CD4-positive, alpha-beta T cell (primary cell): ENCODE measurements around the gene ALS2CL. TPM values are rescaled to one million over a fixed set of nuclear protein-coding genes. Genes with fewer than 3 reads are reported as not detected.

Experiments used
- ATAC-seq: fragments of 200-7000 bp; cut with Tn5 transposase; one replicate; pipeline ENCODE4 v1.10.0; 2022; ENCODE audit warnings: mild to moderate bottlenecking; ENCODE audit not compliant: poor library complexity
- CTCF ChIA-PET: fragments of 350-600 bp; sonication (Branson Sonifier 250); formaldehyde crosslinking; loops from one replicate; lab custom pipeline; 2021; ENCODE audit warnings: antibody characterized with exemption, inconsistent platforms; lab: Charles Lee
- POLR2A ChIA-PET: fragments of 350-600 bp; sonication (Branson Sonifier 250); formaldehyde crosslinking; loops from one replicate; lab custom pipeline; 2021; ENCODE audit warnings: antibody characterized with exemption, inconsistent platforms; lab: Charles Lee
- DNase-seq, 14 experiments: peaks; one replicate each; pipeline ENCODE4 v3.0.0-alpha.2; 2013 to 2020; ENCODE audit warnings: mixed read lengths in 2 of 14
- H3K27ac ChIP-seq, 2 donors: one replicate each; pipeline versions ENCODE4 v1.5.1 to v1.7.0; 2013; ENCODE audit warnings: low read length in 2 of 2, low read depth in 1 of 2, mild to moderate bottlenecking in 1 of 2
- H3K27me3 ChIP-seq, 2 experiments: 1 replicate in 1 of 2; 2 replicates in 1 of 2; pipeline versions ENCODE4 v1.6.1 to v1.7.0; 2013; ENCODE audit warnings: low read length in 2 of 2, control low read depth in 1 of 2, mild to moderate bottlenecking in 1 of 2, moderate library complexity in 1 of 2; ENCODE audit not compliant: insufficient read depth in 2 of 2, control insufficient read depth in 1 of 2
- H3K36me3 ChIP-seq: one replicate; pipeline ENCODE4 v1.6.1; 2013; ENCODE audit warnings: low read length, control low read depth; ENCODE audit not compliant: insufficient read depth
- H3K4me1 ChIP-seq: one replicate; pipeline ENCODE4 v1.6.1; 2013; ENCODE audit warnings: low read length, control low read depth; ENCODE audit not compliant: insufficient read depth
- H3K4me3 ChIP-seq: one replicate; pipeline ENCODE4 v1.5.1; 2013; ENCODE audit warnings: mild to moderate bottlenecking, low read length, moderate library complexity
- H3K9me3 ChIP-seq, 2 experiments: 1 replicate in 1 of 2; 2 replicates in 1 of 2; pipeline versions ENCODE4 v1.6.1 to v1.7.0; 2013; ENCODE audit warnings: low read length in 2 of 2, mild to moderate bottlenecking in 2 of 2, control low read depth in 1 of 2, moderate library complexity in 1 of 2; ENCODE audit not compliant: control insufficient read depth in 1 of 2, insufficient read depth in 1 of 2
- H3K27ac Mint-ChIP-seq: one replicate; pipeline ENCODE4 v1.8.0; 2020; ENCODE audit warnings: mixed read lengths
- H3K27me3 Mint-ChIP-seq: one replicate; pipeline ENCODE4 v1.8.0; 2021; ENCODE audit warnings: mixed read lengths
- H3K36me3 Mint-ChIP-seq: one replicate; pipeline ENCODE4 v1.8.0; 2021; ENCODE audit warnings: low read depth, mixed read lengths
- H3K4me1 Mint-ChIP-seq: one replicate; pipeline ENCODE4 v1.8.0; 2021; ENCODE audit warnings: low read depth, mixed read lengths
- H3K4me3 Mint-ChIP-seq: one replicate; pipeline ENCODE4 v1.8.0; 2020; ENCODE audit warnings: mild to moderate bottlenecking, mixed read lengths
- H3K9me3 Mint-ChIP-seq: one replicate; pipeline ENCODE4 v1.8.0; 2020; ENCODE audit warnings: mixed read lengths
- intact Hi-C, 2 experiments: fragments of 100-400 bp; cut with DNase I in 1 of 2; cut with micrococcal nuclease in 1 of 2; formaldehyde crosslinking; loops; one replicate each; pipeline versions ENCODE4 v1.15.1 to v1.9.0; 2023 to 2025; cut with DNase I, micrococcal nuclease
- total RNA-seq, 174 experiments: library from RNA in 2 of 174; stranded (reverse) in 2 of 174; gene quantifications; one replicate each; pipeline ENCODE4 v1.2.3 and lab custom pipeline; 2021 to 2026
- TF ChIP-seq, protein P1 (sequence below): fragments of 200-600 bp; IDR thresholded peaks from one replicate; pipeline ENCODE4 v1.8.0; 2022; ENCODE audit warnings: antibody characterized with exemption, mild to moderate bottlenecking

ALS2CL gene
- total RNA-seq, 2 experiments from 2014 or later, result 45.8 to 47.6 TPM

GRCh38 chr3:46667061-46667621 lies 26.3 kb downstream of the ALS2CL start:
- Histone ChIP-seq H3K4me1 (no peaks in the 10 kb centered on the region), H3K36me3 (no peaks in the 10 kb centered on the region), H3K27ac (no peak overlapping the region), H3K4me3 (no peak overlapping the region), H3K9me3 (no peaks in the 10 kb centered on the region), H3K27me3 (no peaks in the 10 kb centered on the region)
- peak in 3 of 14 experiments; percentile 0 to 25 (median 7) for DNase-seq
- CTCF ChIA-PET, result no interaction called here
- H3K4me3 Mint-ChIP-seq, result no peak overlapping the region
- H3K36me3 Mint-ChIP-seq, result peaks cover 10% of the 10 kb centered on the region
- H3K27ac Mint-ChIP-seq, result no peak overlapping the region
- ATAC-seq, result no peak
- intact Hi-C loops, result no loop called here
- no peaks in the 10 kb centered on the region for H3K27me3 Mint-ChIP-seq
- no peaks in the 10 kb centered on the region for H3K9me3 Mint-ChIP-seq
- POLR2A ChIA-PET, result no interaction called here
- TF ChIP-seq, protein P1, sequence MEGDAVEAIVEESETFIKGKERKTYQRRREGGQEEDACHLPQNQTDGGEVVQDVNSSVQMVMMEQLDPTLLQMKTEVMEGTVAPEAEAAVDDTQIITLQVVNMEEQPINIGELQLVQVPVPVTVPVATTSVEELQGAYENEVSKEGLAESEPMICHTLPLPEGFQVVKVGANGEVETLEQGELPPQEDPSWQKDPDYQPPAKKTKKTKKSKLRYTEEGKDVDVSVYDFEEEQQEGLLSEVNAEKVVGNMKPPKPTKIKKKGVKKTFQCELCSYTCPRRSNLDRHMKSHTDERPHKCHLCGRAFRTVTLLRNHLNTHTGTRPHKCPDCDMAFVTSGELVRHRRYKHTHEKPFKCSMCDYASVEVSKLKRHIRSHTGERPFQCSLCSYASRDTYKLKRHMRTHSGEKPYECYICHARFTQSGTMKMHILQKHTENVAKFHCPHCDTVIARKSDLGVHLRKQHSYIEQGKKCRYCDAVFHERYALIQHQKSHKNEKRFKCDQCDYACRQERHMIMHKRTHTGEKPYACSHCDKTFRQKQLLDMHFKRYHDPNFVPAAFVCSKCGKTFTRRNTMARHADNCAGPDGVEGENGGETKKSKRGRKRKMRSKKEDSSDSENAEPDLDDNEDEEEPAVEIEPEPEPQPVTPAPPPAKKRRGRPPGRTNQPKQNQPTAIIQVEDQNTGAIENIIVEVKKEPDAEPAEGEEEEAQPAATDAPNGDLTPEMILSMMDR, result no peak
- H3K4me1 Mint-ChIP-seq, result no peaks in the 10 kb centered on the region

DNA sequence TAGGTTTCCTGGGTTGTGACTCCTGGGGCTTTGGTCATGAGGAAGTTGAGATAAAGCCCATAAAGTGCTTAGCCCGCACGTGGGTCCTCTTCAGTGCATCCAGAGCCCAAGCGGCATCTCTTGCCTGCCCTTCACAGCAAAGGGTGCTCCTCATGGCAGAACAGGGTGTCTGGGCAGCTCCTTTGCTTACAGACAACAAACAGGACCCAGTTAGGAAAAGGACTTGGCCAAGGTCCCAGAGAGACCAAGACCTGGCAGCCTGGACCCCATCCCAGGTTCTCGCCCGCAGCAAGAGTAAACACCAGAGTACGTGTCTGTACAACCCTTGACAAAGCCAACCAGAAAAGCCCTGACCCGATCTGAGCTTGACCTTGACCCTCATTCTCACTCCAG lies 27.0 kb downstream of the ALS2CL start:
- Mint-ChIP-seq H3K9me3 (no peaks in the 10 kb centered on the region), H3K4me3 (no peak overlapping the region), H3K36me3 (peaks cover 3% of the 10 kb centered on the region), H3K27ac (no peak overlapping the region), H3K27me3 (no peaks in the 10 kb centered on the region), H3K4me1 (no peaks in the 10 kb centered on the region)
- CTCF ChIA-PET, result no interaction called here
- intact Hi-C loops, result no loop called here
- peak in 1 of 14 experiments; percentile 4 for DNase-seq
- Histone ChIP-seq H3K27ac (no peak overlapping the region), H3K36me3 (no peaks in the 10 kb centered on the region), H3K4me3 (no peak overlapping the region), H3K9me3 (no peaks in the 10 kb centered on the region), H3K4me1 (no peaks in the 10 kb centered on the region), H3K27me3 (no peaks in the 10 kb centered on the region)
- POLR2A ChIA-PET, result no interaction called here
- TF ChIP-seq, protein P1, result no peak
- no peak for ATAC-seq

GRCh38 chr3:46665763-46666452 lies 27.6 kb downstream of the ALS2CL start:
- no peak overlapping the region for H3K4me3 Mint-ChIP-seq
- POLR2A ChIA-PET, result no interaction called here
- no peaks in the 10 kb centered on the region for H3K4me1 Mint-ChIP-seq
- no peaks in the 10 kb centered on the region for H3K36me3 ChIP-seq
- H3K27me3 ChIP-seq, result no peaks in the 10 kb centered on the region
- H3K9me3 ChIP-seq, result no peaks in the 10 kb centered on the region
- H3K27ac Mint-ChIP-seq, result no peak overlapping the region
- ATAC-seq (no peak), DNase-seq (no peak)
- no peak overlapping the region for H3K27ac ChIP-seq
- intact Hi-C loops, result no loop called here
- TF ChIP-seq, protein P1, result no peak
- no peak overlapping the region for H3K4me3 ChIP-seq
- no peaks in the 10 kb centered on the region for H3K4me1 ChIP-seq
- no peaks in the 10 kb centered on the region for H3K9me3 Mint-ChIP-seq
- H3K36me3 Mint-ChIP-seq, result no peaks in the 10 kb centered on the region
- no peaks in the 10 kb centered on the region for H3K27me3 Mint-ChIP-seq
- CTCF ChIA-PET, result no interaction called here
